Endodermal cell (in vitro differentiated cells): ENCODE data around the gene MED8. TPM values are rescaled to one million over a fixed set of nuclear protein-coding genes. Genes with fewer than 3 reads are reported as not detected.
"Not testable (repeated sequence)": the region's sequence is repeated elsewhere in the genome, so short reads cannot be mapped to it uniquely, and the experiment has no call there.

Experiments
- DNase-seq: peaks from one replicate; pipeline ENCODE4 v3.0.0-alpha.2; 2017
- H3K27ac ChIP-seq: 2 replicates; pipeline ENCODE4 v1.5.1; 2013; ENCODE audit warnings: mild to moderate bottlenecking, low read depth, low read length, moderate library complexity
- H3K27me3 ChIP-seq: 2 replicates; pipeline ENCODE4 v1.6.1; 2013; ENCODE audit warnings: mild to moderate bottlenecking, low read length, moderate library complexity; ENCODE audit not compliant: insufficient read depth, control insufficient read depth, poor library complexity, severe bottlenecking
- H3K36me3 ChIP-seq: 2 replicates; pipeline ENCODE4 v1.7.0; 2013; ENCODE audit warnings: mild to moderate bottlenecking, low read length, moderate library complexity; ENCODE audit not compliant: control insufficient read depth, insufficient read depth
- H3K4me1 ChIP-seq: one replicate; pipeline ENCODE4 v1.7.0; 2013; ENCODE audit warnings: low read length; ENCODE audit not compliant: control insufficient read depth, insufficient read depth
- H3K4me3 ChIP-seq: 2 replicates; pipeline ENCODE4 v1.5.1; 2013; ENCODE audit warnings: mild to moderate bottlenecking, low read length, moderate library complexity
- H3K9ac ChIP-seq: 2 replicates; pipeline ENCODE4 v1.6.1; 2013; ENCODE audit warnings: mild to moderate bottlenecking, low read length, moderate library complexity; ENCODE audit not compliant: poor library complexity, severe bottlenecking; ENCODE audit errors: extremely low read depth
- H3K9me3 ChIP-seq: 2 replicates; pipeline ENCODE4 v1.6.1; 2013; ENCODE audit warnings: mild to moderate bottlenecking, low read length, moderate library complexity; ENCODE audit not compliant: control insufficient read depth
- H3K27ac Mint-ChIP-seq: 2 replicates; pipeline ENCODE4 v1.8.0; 2020; ENCODE audit warnings: mixed read lengths
- H3K27me3 Mint-ChIP-seq: 2 replicates; pipeline ENCODE4 v1.8.0; 2021; ENCODE audit warnings: mild to moderate bottlenecking, mixed read lengths; ENCODE audit not compliant: insufficient read depth
- H3K36me3 Mint-ChIP-seq: 2 replicates; pipeline ENCODE4 v1.8.0; 2020; ENCODE audit warnings: low read depth, mixed read lengths
- H3K4me1 Mint-ChIP-seq: 2 replicates; pipeline ENCODE4 v1.8.0; 2020; ENCODE audit warnings: mixed read lengths
- H3K4me3 Mint-ChIP-seq: 2 replicates; pipeline ENCODE4 v1.8.0; 2020; ENCODE audit warnings: mild to moderate bottlenecking, moderate library complexity, mixed read lengths
- H3K9me3 Mint-ChIP-seq: 2 replicates; pipeline ENCODE4 v1.8.0; 2020; ENCODE audit warnings: mild to moderate bottlenecking, mixed read lengths
- WGBS, 2 experiments: methylation state at CpG; one replicate each; pipeline versions ENCODE4 v1.1.5 to v1.1.7; 2013; ENCODE audit warnings: missing lambda C conversion rate in 2 of 2, mixed read lengths in 1 of 2; ENCODE audit not compliant: insufficient coverage in 1 of 2, insufficient read length in 1 of 2; 5-methylcytosine and 5-hydroxymethylcytosine counted together
- total RNA-seq, 2 donors: library from RNA; stranded (reverse); fragmentation: NEBNext Ultra II Directional in 1 of 2; extraction: Animal tissue kit (Norgen Biotek cat#: 25700) in 1 of 2; gene quantifications; 2 replicates in 1 of 2; 3 replicates in 1 of 2; pipeline ENCODE4 v1.2.1, GENCODE V29; 2021
- TF ChIP-seq, protein P1 (sequence below): fragments of 200-600 bp; sonication (generic); conservative IDR thresholded peaks from 2 replicates; pipeline ENCODE4 v1.5.0; 2021; ENCODE audit warnings: antibody characterized with exemption, mild to moderate bottlenecking

The MED8 gene
- total RNA-seq, 2 donors from 2014 or later: 16.1 to 18.8 TPM

DNA sequence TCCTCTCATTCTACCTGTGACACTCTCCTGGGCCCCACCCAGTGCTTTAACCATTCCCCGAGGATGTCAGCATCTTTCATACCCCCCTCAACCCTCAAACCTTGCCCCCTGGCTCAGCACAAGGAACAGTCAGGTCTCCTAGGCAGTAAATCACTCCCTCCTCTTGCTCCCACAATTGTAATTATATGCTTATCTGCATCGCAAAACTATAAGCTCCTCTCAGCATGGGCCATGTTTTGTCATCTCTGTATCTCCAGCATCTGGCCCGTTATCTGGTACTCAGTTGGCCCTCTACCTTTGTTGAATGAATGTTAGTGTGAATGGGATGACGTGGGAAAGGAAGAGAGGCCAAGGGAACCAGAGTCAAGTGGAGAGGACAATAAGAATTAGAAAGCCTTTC lies 19.0 kb downstream of the MED8 start:
- H3K9me3 ChIP-seq: no peaks in the 10 kb centered on the region
- no peak overlapping the region for H3K4me3 ChIP-seq
- H3K27me3 ChIP-seq: no peaks in the 10 kb centered on the region
- H3K36me3 ChIP-seq: no peaks in the 10 kb centered on the region
- TF ChIP-seq, protein P1, sequence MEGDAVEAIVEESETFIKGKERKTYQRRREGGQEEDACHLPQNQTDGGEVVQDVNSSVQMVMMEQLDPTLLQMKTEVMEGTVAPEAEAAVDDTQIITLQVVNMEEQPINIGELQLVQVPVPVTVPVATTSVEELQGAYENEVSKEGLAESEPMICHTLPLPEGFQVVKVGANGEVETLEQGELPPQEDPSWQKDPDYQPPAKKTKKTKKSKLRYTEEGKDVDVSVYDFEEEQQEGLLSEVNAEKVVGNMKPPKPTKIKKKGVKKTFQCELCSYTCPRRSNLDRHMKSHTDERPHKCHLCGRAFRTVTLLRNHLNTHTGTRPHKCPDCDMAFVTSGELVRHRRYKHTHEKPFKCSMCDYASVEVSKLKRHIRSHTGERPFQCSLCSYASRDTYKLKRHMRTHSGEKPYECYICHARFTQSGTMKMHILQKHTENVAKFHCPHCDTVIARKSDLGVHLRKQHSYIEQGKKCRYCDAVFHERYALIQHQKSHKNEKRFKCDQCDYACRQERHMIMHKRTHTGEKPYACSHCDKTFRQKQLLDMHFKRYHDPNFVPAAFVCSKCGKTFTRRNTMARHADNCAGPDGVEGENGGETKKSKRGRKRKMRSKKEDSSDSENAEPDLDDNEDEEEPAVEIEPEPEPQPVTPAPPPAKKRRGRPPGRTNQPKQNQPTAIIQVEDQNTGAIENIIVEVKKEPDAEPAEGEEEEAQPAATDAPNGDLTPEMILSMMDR: no peak
- Mint-ChIP-seq H3K27ac (no peak overlapping the region), H3K4me3 (no peak overlapping the region), H3K27me3 (no peaks in the 10 kb centered on the region), H3K4me1 (peaks cover 22% of the 10 kb centered on the region), H3K9me3 (no peaks in the 10 kb centered on the region), H3K36me3 (peaks cover 3% of the 10 kb centered on the region)
- H3K9ac ChIP-seq: no peak overlapping the region
- H3K4me1 ChIP-seq: peaks cover 5% of the 10 kb centered on the region
- peak; percentile 60 for DNase-seq
- no peak overlapping the region for H3K27ac ChIP-seq
- 63 to 69% methylated on average over 3 to 4 of the region's 4 CpGs for WGBS, 2 experiments

DNA sequence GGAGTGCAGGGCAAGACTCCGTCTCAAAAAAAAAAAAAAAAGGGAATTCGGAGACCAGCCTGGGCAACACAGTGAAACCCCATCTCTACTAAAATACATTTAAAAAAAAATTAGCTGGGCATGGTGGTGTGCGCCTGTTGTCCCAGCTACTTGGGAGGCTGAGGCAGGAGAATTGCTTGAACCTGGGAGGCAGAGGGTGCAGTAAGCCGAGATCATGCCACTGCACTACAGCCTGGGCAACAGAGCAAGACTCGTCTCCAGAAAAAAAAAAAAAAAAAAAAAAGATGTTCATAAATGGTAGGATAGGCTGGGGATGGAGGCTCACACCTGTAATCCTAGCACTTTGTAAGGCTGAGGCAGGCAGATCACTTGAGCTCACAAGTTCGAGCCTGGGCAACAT lies 19.8 kb downstream of the MED8 start:
- H3K27me3 ChIP-seq, DNase-seq, H3K36me3 Mint-ChIP-seq, H3K4me3 ChIP-seq, H3K9me3 ChIP-seq, H3K36me3 ChIP-seq, H3K27ac Mint-ChIP-seq, H3K4me1 ChIP-seq, H3K9me3 Mint-ChIP-seq, H3K4me3 Mint-ChIP-seq, H3K9ac ChIP-seq, H3K27ac ChIP-seq, H3K27me3 Mint-ChIP-seq: not testable (repeated sequence)
- WGBS, 2 experiments: 93 to 94% methylated on average over 3 to 5 of the region's 6 CpGs
- H3K4me1 Mint-ChIP-seq: peaks cover 23% of the 10 kb centered on the region

DNA sequence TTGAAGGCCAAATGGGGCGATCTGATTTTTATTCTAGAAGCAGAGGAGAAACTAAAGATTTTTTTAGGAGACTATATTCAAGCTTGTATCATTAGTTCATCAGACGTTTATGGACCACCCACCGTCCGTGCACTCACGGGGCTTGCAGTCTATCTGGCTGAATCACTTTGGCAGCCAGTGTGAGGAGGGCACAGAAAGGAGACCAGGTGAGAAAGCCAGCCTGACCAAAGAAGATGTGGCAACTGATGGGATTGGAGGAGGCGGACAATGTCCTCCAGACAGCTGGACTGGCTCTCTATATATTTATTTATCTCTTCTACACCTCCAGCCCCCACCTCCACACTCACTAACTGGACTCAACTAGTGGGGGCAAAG lies 21.0 kb downstream of the MED8 start:
- H3K4me3 Mint-ChIP-seq: peak overlapping the region; percentile 60

More for the DNA sequence above, 21.0 kb downstream of the MED8 start:
- DNase-seq: no peak
- peak overlapping the region; percentile 86 for H3K27ac Mint-ChIP-seq
- no peaks in the 10 kb centered on the region for H3K9me3 ChIP-seq
- H3K4me3 ChIP-seq: peak overlapping the region; percentile 81
- no peaks in the 10 kb centered on the region for H3K9me3 Mint-ChIP-seq
- WGBS, 2 experiments: 40 to 45% methylated on average over 4 to 6 of the region's 6 CpGs
- no peaks in the 10 kb centered on the region for H3K27me3 ChIP-seq
- H3K4me1 Mint-ChIP-seq: peaks cover 23% of the 10 kb centered on the region
- H3K4me1 ChIP-seq: peaks cover 5% of the 10 kb centered on the region
- peaks cover 16% of the 10 kb centered on the region for H3K36me3 ChIP-seq
- H3K27ac ChIP-seq: peak overlapping the region; percentile 83
- H3K9ac ChIP-seq: peak overlapping the region; percentile 52
- H3K36me3 Mint-ChIP-seq: peaks cover 17% of the 10 kb centered on the region
- TF ChIP-seq, protein P1: no peak
- no peaks in the 10 kb centered on the region for H3K27me3 Mint-ChIP-seq
